Ishikawa (cell line): ENCODE data around the gene SGTA.

Experiments used
- CEBPB ChIP-seq: IDR thresholded peaks from 2 replicates; pipeline ENCODE4 v1.6.1; 2012
- CREB1 ChIP-seq: IDR thresholded peaks from 2 replicates; pipeline ENCODE4 v1.6.1; 2012; ENCODE audit warnings: low read depth
- EGR1 ChIP-seq: IDR thresholded peaks from 2 replicates; pipeline ENCODE4 v1.6.1; 2012
- EP300 ChIP-seq: IDR thresholded peaks from 2 replicates; pipeline ENCODE4 v1.6.1; 2012; ENCODE audit warnings: borderline replicate concordance
- FOXM1 ChIP-seq: IDR thresholded peaks from 2 replicates; pipeline ENCODE4 v1.6.1; 2012; ENCODE audit warnings: low read depth, borderline replicate concordance
- MAX ChIP-seq: IDR thresholded peaks from 2 replicates; pipeline ENCODE4 v1.6.1; 2012
- NFIC ChIP-seq: IDR thresholded peaks from 2 replicates; pipeline ENCODE4 v1.6.1; 2012
- RAD21 ChIP-seq: IDR thresholded peaks from 2 replicates; pipeline ENCODE4 v1.6.1; 2012; ENCODE audit warnings: low read depth
- REST ChIP-seq: IDR thresholded peaks from 2 replicates; pipeline ENCODE4 v1.6.1; 2012; ENCODE audit warnings: low read depth, mild to moderate bottlenecking
- TAF1 ChIP-seq: IDR thresholded peaks from 2 replicates; pipeline ENCODE4 v1.6.1; 2012; ENCODE audit warnings: low read depth, mild to moderate bottlenecking
- TCF12 ChIP-seq: IDR thresholded peaks from 2 replicates; pipeline ENCODE4 v1.6.1; 2012; ENCODE audit warnings: low read depth
- TEAD4 ChIP-seq: IDR thresholded peaks from 2 replicates; pipeline ENCODE4 v1.6.1; 2012
- USF1 ChIP-seq: IDR thresholded peaks from 2 replicates; pipeline ENCODE4 v1.6.1; 2012
- YY1 ChIP-seq: IDR thresholded peaks from 2 replicates; pipeline ENCODE4 v1.6.1; 2012; ENCODE audit warnings: low read depth
- ZBTB7A ChIP-seq: IDR thresholded peaks from 2 replicates; pipeline ENCODE4 v1.6.1; 2012; ENCODE audit warnings: low read depth

SGTA gene

GRCh38 chr19:2813235-2814160 lies 30.4 kb upstream of the SGTA start:
- no peak for TF ChIP-seq TEAD4
- TF ChIP-seq CREB1: no peak
- no peak for TF ChIP-seq FOXM1
- TF ChIP-seq CEBPB: no peak
- TF ChIP-seq TAF1: no peak
- no peak for TF ChIP-seq USF1
- no peak for TF ChIP-seq EP300
- no peak for TF ChIP-seq NFIC
- TF ChIP-seq RAD21: no peak
- no peak for TF ChIP-seq YY1

- no peak for TF ChIP-seq RAD21
- TF ChIP-seq TAF1: no peak
- TF ChIP-seq ZBTB7A: no peak
- TF ChIP-seq CEBPB: no peak
- no peak for TF ChIP-seq EGR1
- no peak for TF ChIP-seq CREB1
- no peak for TF ChIP-seq FOXM1
- no peak for TF ChIP-seq NFIC
These were observed 29.6 kb upstream of the SGTA start for GRCh38 chr19:2812414-2813234.

GRCh38 chr19:2811735-2812413 lies 28.8 kb upstream of the SGTA start:
- TF ChIP-seq RAD21 (no peak), YY1 (no peak), MAX (no peak), CEBPB (no peak), ZBTB7A (no peak), TEAD4 (no peak)

- TF ChIP-seq CEBPB (no peak), EP300 (no peak), RAD21 (no peak), YY1 (no peak), EGR1 (no peak), ZBTB7A (no peak), CREB1 (no peak), USF1 (no peak), TCF12 (no peak), REST (no peak), FOXM1 (no peak), TAF1 (no peak), TEAD4 (no peak), NFIC (no peak), MAX (no peak)
These were observed 28.2 kb upstream of the SGTA start for GRCh38 chr19:2811221-2811722.

GRCh38 chr19:2810141-2811091 lies 27.3 kb upstream of the SGTA start:
- TF ChIP-seq ZBTB7A (no peak), TAF1 (no peak), EP300 (no peak), RAD21 (no peak), MAX (no peak), TCF12 (no peak), FOXM1 (no peak)
